Activated T-cell treated with anti-CD3 and anti-CD28 coated beads, Interleukin-2, amount 50 U/mL, for 48 hours (primary cell): ENCODE measurements around the gene HOXB4.

Experiments
- DNase-seq, 2 experiments: peaks; one replicate each; pipeline ENCODE4 v3.0.0-alpha.2; 2020

The HOXB4 gene

DNA sequence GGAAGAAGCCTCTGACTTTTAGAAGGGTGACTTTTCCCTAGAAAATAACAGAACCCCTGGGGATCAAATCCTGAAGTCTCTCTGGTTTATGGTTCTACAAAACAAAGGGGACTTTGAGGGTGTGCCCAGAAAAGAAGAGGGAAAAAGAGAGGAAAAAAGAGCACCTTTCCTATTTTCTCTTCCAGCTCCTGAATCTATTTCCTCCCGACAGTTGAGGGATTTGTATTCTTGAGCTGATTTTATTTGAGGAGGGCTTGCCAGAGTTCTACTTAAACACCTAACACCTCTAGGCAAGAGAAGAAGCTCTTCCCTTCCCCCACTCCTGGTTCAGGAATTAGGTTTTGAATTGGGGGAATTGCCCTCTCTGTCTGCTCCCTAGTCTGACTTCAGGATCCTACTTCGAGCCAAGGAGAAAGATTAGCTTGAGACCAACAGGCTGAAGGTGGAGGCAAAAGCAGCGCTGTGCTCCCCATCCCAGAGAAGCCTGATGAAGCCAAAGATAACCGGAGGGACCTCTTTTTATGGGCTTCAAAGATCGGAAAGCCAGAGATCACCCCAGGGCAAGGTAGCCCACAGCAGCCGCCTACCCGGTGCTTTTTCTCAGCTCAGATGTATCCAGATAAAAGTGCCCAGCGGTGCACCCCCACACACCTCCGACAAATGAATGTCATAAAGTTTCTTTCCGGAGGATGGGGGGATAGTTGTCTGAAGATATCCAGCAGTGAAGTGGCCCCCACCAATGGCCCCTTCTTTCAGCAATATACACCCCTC, 11.1 kb upstream of the HOXB4 start:
- DNase-seq, result no peak

DNA sequence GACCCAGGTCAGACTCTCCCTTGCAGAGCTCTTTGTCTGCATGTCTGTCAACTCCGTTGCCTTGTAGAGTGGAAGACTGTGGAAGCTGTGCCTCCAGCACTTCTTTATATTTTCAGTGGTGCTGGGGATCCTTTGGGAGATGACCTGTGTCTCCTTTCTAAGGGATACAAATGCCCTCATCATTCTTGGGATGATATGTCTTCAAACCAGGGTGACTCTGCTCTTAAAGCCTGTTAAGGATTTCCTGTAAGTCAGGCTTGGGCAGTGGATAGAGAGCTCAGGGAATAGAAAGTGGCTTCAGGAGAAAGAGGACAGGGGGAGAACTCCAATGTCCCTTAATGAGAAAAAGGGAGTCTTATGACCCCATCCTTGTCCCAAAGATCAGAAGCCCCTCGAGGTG, 10.4 kb upstream of the HOXB4 start:
- DNase-seq, result no peak

GRCh38 chr17:48588074-48588415, 9.9 kb upstream of the HOXB4 start:
- no peak for DNase-seq

DNA sequence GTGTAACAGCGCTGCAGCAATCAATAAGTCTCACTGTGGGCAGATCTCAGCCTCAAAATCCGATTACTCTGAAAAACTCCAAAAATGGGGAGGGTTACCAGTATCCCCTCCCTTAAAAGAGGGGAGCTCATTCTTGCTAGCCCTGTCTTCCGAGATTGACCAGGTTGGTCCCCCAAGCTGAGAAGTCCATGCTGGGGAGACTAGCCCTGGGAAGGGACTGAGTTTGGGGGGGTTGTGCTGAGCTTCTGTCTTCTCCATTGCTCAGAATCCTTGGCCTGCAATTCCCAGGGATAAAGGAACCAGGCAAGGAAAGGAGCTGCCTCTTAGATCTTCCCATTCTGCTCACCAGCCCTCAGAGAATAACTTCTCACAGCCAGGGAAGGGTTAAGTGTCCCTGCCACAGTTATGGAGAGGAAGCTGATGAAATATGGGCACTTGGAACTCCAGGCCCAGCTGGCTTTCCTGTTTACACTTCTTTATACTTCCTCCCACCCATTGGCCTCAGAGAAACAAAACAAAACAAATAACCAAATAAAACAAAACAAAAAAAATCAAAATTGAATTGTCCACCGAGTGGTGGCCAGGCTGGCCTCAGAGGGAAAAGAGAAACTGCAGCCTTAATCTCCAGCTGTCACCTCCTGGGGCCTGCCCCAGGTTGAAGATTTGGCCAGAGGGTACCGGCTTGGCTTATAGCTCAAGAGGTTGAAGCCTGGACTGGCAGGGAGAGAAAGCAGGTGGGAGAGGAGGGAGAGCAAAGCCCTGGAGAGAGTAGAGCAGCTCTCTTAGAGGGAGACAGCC, 9.3 kb upstream of the HOXB4 start:
- no peak for DNase-seq

DNA sequence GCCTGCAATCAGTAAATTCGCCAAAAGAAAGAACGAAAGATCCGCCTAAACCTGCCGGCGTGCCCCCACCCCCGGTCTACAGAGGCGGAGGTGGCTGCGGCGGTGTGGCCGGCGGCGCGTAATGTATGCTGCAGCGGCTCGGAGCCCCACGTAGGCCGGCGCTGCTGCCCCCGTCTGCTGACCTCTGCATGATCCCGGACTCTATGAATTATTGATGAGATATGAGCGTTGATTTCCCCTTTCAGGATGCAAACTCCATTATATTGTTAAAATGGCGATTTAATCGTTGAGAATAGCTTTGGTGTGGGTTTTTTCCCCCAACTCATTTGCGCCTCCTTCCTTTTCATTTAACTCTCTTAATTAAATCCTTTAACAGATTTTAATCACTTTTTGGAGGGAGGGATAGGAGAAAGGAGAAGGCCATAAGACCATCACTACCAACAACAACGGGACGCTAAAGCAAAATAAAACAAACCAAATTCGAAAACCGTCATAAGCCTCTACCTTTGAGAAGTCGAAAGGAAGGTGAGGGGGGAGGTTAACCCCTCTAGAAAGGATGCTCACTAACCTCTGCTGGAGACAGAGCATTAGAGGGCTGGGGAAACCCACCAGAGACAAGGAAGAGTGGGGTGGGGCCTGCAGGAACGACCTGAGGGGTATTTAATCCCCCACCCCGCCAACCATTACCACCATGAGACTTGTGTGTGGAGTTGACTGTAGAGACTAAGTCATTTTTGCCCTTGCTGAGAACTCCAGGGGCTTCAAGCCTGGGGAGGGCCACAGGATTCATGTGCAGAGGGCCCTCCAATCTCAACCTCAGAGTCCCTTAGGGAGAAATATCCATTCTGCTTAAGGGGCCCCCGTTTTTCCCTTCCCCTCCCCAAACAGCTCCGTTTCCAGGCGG, 8.5 kb upstream of the HOXB4 start:
- peak in 1 of 2 experiments; percentile 58 for DNase-seq

GRCh38 chr17:48584223-48584741, 6.1 kb upstream of the HOXB4 start:
- no peak for DNase-seq

GRCh38 chr17:48583708-48584222, 5.6 kb upstream of the HOXB4 start:
- no peak for DNase-seq

- DNase-seq, result no peak
These were observed 4.6 kb upstream of the HOXB4 start for GRCh38 chr17:48582750-48583069.

DNA sequence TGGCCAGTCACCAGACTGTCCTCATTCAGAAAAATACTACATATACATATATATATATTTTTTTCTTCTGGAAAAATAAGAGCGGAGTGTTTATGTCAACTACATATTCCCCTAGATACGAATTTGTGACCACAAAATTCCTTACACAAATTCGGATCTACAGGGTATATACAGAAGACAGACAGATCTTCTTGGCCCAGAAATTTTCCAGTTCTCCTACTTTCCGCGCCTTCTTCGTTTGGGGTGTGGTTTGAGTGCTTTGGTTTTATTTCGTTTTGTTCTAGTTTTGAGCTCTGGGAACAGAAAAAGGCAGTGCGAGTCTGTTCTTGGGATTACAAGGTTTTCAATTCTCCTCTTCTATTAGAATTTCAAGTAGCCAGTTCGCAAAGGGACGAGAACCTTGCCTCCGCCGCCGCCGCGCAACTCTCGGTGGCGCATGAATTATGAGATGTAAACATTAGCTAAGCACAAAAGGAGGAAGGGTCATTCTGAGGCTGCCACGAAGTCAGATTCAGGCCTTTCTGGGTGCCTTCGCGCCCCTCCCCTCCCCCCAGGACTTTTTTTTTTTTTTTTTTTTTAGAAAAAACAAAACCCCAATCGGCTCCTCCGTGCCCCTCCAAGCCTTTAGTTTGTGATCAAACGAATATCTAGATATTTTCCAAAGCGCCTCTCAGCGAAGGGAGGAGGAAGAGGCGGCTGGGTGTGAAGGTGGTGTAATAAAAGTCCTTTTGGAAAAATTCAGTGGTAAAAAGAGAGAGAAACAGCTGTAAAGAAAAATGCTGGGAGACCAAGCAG, 1.8 kb upstream of the HOXB4 start:
- no peak for DNase-seq

- DNase-seq, result no peak
These were observed 1.3 kb upstream of the HOXB4 start for GRCh38 chr17:48579471-48579759.

GRCh38 chr17:48578616-48579470, 693 bp upstream of the HOXB4 start:
- peak in 1 of 2 experiments; percentile 54 for DNase-seq

GRCh38 chr17:48577330-48577945, 712 bp downstream of the HOXB4 start:
- no peak for DNase-seq

- DNase-seq, result no peak
These were observed 1.5 kb downstream of the HOXB4 start for GRCh38 chr17:48576479-48577309.

GRCh38 chr17:48575673-48576478, 2.3 kb downstream of the HOXB4 start:
- no peak for DNase-seq

DNA sequence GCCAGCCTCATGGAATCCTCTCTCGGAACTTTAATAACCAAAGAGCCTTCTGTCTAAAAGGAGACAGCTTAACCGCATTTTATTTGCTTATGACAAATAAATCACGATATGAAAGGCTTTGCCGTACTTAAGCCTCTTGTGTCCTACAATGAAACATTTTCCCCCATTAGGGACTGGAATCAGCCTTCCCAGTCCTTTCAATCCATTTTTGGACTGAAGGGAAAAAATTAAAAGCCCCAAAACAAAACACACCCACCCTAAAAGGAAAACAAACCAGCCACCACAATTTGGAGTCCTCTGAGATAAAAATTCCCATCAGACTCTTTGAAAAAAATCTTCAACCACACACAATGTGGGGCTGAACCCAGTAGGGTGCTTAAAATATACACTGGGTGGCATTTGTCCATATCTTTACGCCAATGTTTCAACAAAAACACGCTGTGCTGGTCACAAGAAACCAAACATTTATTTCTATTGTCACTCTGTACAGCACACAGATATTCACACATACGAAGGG, 3.0 kb downstream of the HOXB4 start:
- DNase-seq, result no peak

GRCh38 chr17:48574505-48575065, 3.6 kb downstream of the HOXB4 start:
- no peak for DNase-seq

DNA sequence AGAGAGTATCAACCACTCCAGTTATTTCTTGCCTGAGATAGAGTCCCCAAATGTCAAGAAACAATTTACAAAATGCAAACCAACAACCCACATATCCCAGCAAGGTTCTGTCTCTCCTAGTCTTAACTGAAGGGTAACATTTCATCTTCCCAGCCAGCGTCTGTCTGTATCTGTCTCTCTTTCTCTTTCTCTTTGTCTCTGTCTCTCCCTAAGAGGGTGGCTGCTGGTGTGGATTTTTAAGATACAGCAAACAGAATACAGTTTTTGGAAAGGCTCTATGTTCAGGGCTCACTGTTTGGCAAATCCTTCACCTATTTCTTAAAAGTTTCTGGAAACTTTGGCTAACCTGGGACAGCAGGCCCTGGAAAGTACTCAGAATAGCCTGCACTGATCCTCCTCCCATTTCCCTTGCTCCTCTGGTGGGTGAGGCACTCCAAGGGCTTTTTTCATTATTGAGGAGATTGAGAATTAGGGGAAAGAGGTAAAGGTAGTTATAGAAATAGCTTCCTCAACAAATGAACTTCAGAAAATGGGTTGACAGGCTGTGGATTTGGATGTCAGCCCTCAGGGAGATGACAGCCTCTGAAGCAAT, 6.2 kb downstream of the HOXB4 start:
- no peak for DNase-seq
